ENCODE results near the gene UGT1A3. TPM values are rescaled to one million over a fixed set of nuclear protein-coding genes. Genes with fewer than 3 reads are reported as not detected.

The UGT1A3 gene
- total and polyA plus RNA-seq, 10 of the 15 experiments (the other 5 are each of a cell fraction or from before 2014, with no cell fraction given): not detected

- TF ChIP-seq POLR2AphosphoS2 (IDR thresholded peaks at IDR 0.05; ENCODE audit: low read depth, low read length): no peak
- no peak for TF ChIP-seq CREM (IDR thresholded peaks at IDR 0.05; ENCODE audit: low read depth)
- TF ChIP-seq CEBPB (IDR thresholded peaks at IDR 0.05; ENCODE audit: borderline replicate concordance in 1 of 2, low read depth in 2 of 2, low read length in 2 of 2): no peak
Observed at GRCh38 chr2:233728723-233729301, at the start of gene UGT1A3 (continued).

GRCh38 chr2:233679196-233679595, 49.6 kb upstream of the UGT1A3 start:
- Histone ChIP-seq H3K4me3 (no peak overlapping the region), H4K20me1 (ENCODE audit: control insufficient read depth, insufficient read depth) (no peaks in the 10 kb centered on the region), H3K4me1 (ENCODE audit: control insufficient read depth, insufficient read depth, low read length) (no peaks in the 10 kb centered on the region), H3K9me3 (replicated peaks; ENCODE audit: control insufficient read depth, insufficient read depth, low read length) (no peaks in the 10 kb centered on the region), H3K27me3 (replicated peaks in 1 of 2; ENCODE audit: control insufficient read depth in 2 of 2, insufficient read depth in 2 of 2, low read length in 1 of 2) (no peaks in the 10 kb centered on the region; a peak in 1 of 4 replicates), H3K79me2 (ENCODE audit: control insufficient read depth, insufficient read depth, low read length) (no peaks in the 10 kb centered on the region), H3K9ac (ENCODE audit: control insufficient read depth, insufficient read depth, low read length) (no peak overlapping the region), H3K36me3 (ENCODE audit: control insufficient read depth in 2 of 2, insufficient read depth in 2 of 2, low read length in 1 of 2) (no peaks in the 10 kb centered on the region), H3K27ac (ENCODE audit: control insufficient read depth, insufficient read depth) (no peak overlapping the region), H2AFZ (ENCODE audit: control insufficient read depth, low read depth, low read length) (no peak overlapping the region), H3K4me2 (ENCODE audit: control insufficient read depth, insufficient read depth) (no peak overlapping the region)
- BruUV-seq (replicated peaks): no TSS peak
- RAD21 ChIA-PET (ENCODE audit: unreplicated experiment): no interaction called here
- 15% methylated on average over 4 of the region's 4 CpGs for whole genome bisulfite sequencing (ENCODE audit: insufficient coverage, insufficient replicate concordance, low lambda C conversion rate, missing lambda C conversion rate)
- SMC1A ChIA-PET (ENCODE audit: uncharacterized antibody, unreplicated experiment): no interaction called here
- TF ChIP-seq SMC3 (IDR thresholded peaks at IDR 0.05; ENCODE audit: borderline replicate concordance, low read length) (no peak), RCOR1 (conservative IDR thresholded peaks at IDR 0.05; ENCODE audit: low read depth, low read length) (no peak)
- TF ChIP-seq, protein P1, sequence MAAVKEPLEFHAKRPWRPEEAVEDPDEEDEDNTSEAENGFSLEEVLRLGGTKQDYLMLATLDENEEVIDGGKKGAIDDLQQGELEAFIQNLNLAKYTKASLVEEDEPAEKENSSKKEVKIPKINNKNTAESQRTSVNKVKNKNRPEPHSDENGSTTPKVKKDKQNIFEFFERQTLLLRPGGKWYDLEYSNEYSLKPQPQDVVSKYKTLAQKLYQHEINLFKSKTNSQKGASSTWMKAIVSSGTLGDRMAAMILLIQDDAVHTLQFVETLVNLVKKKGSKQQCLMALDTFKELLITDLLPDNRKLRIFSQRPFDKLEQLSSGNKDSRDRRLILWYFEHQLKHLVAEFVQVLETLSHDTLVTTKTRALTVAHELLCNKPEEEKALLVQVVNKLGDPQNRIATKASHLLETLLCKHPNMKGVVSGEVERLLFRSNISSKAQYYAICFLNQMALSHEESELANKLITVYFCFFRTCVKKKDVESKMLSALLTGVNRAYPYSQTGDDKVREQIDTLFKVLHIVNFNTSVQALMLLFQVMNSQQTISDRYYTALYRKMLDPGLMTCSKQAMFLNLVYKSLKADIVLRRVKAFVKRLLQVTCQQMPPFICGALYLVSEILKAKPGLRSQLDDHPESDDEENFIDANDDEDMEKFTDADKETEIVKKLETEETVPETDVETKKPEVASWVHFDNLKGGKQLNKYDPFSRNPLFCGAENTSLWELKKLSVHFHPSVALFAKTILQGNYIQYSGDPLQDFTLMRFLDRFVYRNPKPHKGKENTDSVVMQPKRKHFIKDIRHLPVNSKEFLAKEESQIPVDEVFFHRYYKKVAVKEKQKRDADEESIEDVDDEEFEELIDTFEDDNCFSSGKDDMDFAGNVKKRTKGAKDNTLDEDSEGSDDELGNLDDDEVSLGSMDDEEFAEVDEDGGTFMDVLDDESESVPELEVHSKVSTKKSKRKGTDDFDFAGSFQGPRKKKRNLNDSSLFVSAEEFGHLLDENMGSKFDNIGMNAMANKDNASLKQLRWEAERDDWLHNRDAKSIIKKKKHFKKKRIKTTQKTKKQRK (IDR thresholded peaks at IDR 0.05; ENCODE audit: low read depth, low read length): no peak
- FAIRE-seq (no peak), DNase-seq (ENCODE audit: low read depth, low spot score) (no peak), ATAC-seq (no peak)
- POLR2A ChIA-PET: no interaction called here
- CTCF ChIA-PET: no interaction called here
- intact Hi-C loops (cut with micrococcal nuclease; ENCODE audit: unreplicated experiment): no loop called here
- in situ Hi-C loops (cut with MboI): no loop called here

All from GM12878 (cell line).